Activated T-cell treated with anti-CD3 and anti-CD28 coated beads for 1 hour (primary cell): ENCODE results near the gene SCYGR1.
"Not testable (repeated sequence)": the region's sequence is repeated elsewhere in the genome, so short reads cannot be mapped to it uniquely, and the experiment has no call there.

Source experiments
- DNase-seq: peaks from one replicate; pipeline ENCODE4 v3.0.0-alpha.2; 2020; ENCODE audit warnings: low read depth

The SCYGR1 gene

GRCh38 chr2:227387583-227387982 lies at the start of gene SCYGR1:
Gene SCYGR1 (minus strand): TSS chr2:227387949. CDS start chr2:227387949, 0 bp downstream.
- DNase-seq, result not testable (repeated sequence)

- no peak for DNase-seq
Measured at GRCh38 chr2:227436436-227437174, 48.9 kb upstream of the SCYGR1 start.

DNA sequence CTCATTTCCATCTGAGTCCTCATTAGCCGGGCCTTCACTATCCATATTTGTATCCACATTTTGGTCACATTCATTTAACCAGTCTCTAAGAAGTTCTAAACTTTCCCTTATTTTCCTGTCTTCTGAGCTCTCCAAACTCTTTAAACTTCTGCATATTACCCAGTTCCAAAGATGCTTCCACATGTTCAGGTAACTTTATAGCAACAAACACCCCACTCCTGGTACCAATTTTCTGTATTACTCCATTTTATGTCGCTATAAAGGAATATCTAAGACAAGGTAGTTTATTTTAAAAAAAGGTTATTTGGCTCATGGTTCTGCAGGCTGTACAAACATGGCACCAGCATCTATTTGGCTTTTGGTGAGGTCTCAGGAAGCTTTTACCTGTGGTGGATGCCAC lies 45.4 kb upstream of the SCYGR1 start:
- DNase-seq, result no peak

- DNase-seq, result no peak
Measured at GRCh38 chr2:227430639-227431038, 42.9 kb upstream of the SCYGR1 start.

GRCh38 chr2:227428731-227429285 lies 41.1 kb upstream of the SCYGR1 start:
- no peak for DNase-seq

GRCh38 chr2:227423656-227424499 lies 36.1 kb upstream of the SCYGR1 start:
- DNase-seq, result no peak

GRCh38 chr2:227420087-227421052 lies 32.6 kb upstream of the SCYGR1 start:
- no peak for DNase-seq

GRCh38 chr2:227416701-227417100 lies 29.0 kb upstream of the SCYGR1 start:
- no peak for DNase-seq

- no peak for DNase-seq
Measured at GRCh38 chr2:227415538-227416424, 28.0 kb upstream of the SCYGR1 start.

GRCh38 chr2:227414846-227415245 lies 27.1 kb upstream of the SCYGR1 start:
- DNase-seq, result no peak

- DNase-seq, result no peak
Measured at GRCh38 chr2:227413371-227413770, 25.6 kb upstream of the SCYGR1 start.

GRCh38 chr2:227412877-227413276 lies 25.1 kb upstream of the SCYGR1 start:
- DNase-seq, result no peak

GRCh38 chr2:227411990-227412350 lies 24.2 kb upstream of the SCYGR1 start:
- DNase-seq, result no peak

DNA sequence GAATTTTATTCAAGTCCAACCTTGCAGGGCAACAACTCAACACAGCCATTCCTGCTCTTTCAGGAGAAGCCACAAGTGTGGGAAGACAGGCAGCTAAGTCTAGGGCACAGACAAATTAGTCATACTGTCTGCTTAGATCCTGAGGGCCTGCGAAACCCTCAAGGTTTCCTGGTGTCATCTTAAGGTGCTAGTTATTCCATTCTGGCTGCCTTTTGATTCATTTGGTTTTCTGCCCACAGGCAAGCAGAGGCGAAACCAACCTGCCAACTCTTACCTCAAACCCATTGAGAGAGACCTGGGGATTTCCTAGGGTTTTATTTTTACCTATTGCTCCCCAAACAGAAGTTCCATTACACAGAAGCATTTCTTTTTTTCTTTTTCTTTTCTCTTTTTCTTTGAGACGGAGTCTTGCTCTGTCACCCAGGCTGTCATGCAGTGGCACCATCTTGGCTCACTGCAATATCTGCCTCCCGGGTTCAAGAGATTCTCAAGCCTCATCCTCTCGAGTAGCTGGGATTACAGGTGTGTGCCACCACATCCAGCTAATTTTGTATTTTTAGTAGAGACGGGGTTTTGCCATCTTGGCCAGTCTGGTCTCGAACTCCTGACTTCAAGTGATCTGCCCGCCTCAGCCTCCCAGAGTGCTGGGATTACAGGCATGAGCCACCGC lies 23.7 kb upstream of the SCYGR1 start:
- DNase-seq, result no peak

GRCh38 chr2:227410191-227410590 lies 22.4 kb upstream of the SCYGR1 start:
- DNase-seq, result no peak

DNA sequence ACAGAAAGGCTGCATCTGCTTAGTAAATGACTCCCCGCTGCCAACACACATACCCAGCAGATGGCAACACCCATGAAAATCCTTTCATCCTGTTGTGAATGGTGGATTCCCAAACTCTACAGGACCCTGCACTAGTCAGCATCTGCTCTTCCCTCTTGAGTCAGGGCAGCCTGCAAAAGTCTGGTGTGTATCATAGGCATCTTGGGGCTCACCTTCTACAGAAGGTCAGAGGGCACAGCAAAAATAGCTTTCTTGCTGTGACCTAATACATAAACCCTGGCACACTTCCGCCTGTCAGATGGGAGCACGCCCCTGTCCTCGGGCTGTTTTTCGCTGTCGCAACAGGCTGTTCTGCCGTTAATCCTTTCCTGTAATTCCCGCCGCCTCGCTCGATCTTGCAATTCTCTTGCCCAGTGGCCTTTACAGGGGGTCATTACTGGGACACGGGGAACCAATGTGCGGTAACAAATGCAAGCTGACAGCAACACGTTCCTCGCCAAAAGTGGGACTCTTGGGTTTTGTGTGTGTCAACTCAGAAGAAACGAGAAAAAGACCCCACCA lies 19.9 kb upstream of the SCYGR1 start:
- no peak for DNase-seq

GRCh38 chr2:227406177-227407031 lies 18.7 kb upstream of the SCYGR1 start:
- no peak for DNase-seq

- no peak for DNase-seq
Measured at GRCh38 chr2:227404585-227405271, 17.0 kb upstream of the SCYGR1 start.
